CD4-positive, alpha-beta T cell (primary cell): ENCODE results near the gene KDM4B. TPM values are rescaled to one million over a fixed set of nuclear protein-coding genes. Genes with fewer than 3 reads are reported as not detected.
A peak's percentile ranks its signal among the peaks of the same experiment; 100 is the strongest.

Experiments
- ATAC-seq: fragments of 200-7000 bp; cut with Tn5 transposase; one replicate; pipeline ENCODE4 v1.10.0; 2022; ENCODE audit warnings: mild to moderate bottlenecking; ENCODE audit not compliant: poor library complexity
- CTCF ChIA-PET: fragments of 350-600 bp; sonication (Branson Sonifier 250); formaldehyde crosslinking; loops from one replicate; lab custom pipeline; 2021; ENCODE audit warnings: antibody characterized with exemption, inconsistent platforms; lab: Charles Lee
- POLR2A ChIA-PET: fragments of 350-600 bp; sonication (Branson Sonifier 250); formaldehyde crosslinking; loops from one replicate; lab custom pipeline; 2021; ENCODE audit warnings: antibody characterized with exemption, inconsistent platforms; lab: Charles Lee
- DNase-seq, 14 experiments: peaks; one replicate each; pipeline ENCODE4 v3.0.0-alpha.2; 2013 to 2020; ENCODE audit warnings: mixed read lengths in 2 of 14
- H3K27ac ChIP-seq, 2 donors: one replicate each; pipeline versions ENCODE4 v1.5.1 to v1.7.0; 2013; ENCODE audit warnings: low read length in 2 of 2, low read depth in 1 of 2, mild to moderate bottlenecking in 1 of 2
- H3K27me3 ChIP-seq, 2 experiments: 1 replicate in 1 of 2; 2 replicates in 1 of 2; pipeline versions ENCODE4 v1.6.1 to v1.7.0; 2013; ENCODE audit warnings: low read length in 2 of 2, control low read depth in 1 of 2, mild to moderate bottlenecking in 1 of 2, moderate library complexity in 1 of 2; ENCODE audit not compliant: insufficient read depth in 2 of 2, control insufficient read depth in 1 of 2
- H3K36me3 ChIP-seq: one replicate; pipeline ENCODE4 v1.6.1; 2013; ENCODE audit warnings: low read length, control low read depth; ENCODE audit not compliant: insufficient read depth
- H3K4me1 ChIP-seq: one replicate; pipeline ENCODE4 v1.6.1; 2013; ENCODE audit warnings: low read length, control low read depth; ENCODE audit not compliant: insufficient read depth
- H3K4me3 ChIP-seq: one replicate; pipeline ENCODE4 v1.5.1; 2013; ENCODE audit warnings: mild to moderate bottlenecking, low read length, moderate library complexity
- H3K9me3 ChIP-seq, 2 experiments: 1 replicate in 1 of 2; 2 replicates in 1 of 2; pipeline versions ENCODE4 v1.6.1 to v1.7.0; 2013; ENCODE audit warnings: low read length in 2 of 2, mild to moderate bottlenecking in 2 of 2, control low read depth in 1 of 2, moderate library complexity in 1 of 2; ENCODE audit not compliant: control insufficient read depth in 1 of 2, insufficient read depth in 1 of 2
- H3K27ac Mint-ChIP-seq: one replicate; pipeline ENCODE4 v1.8.0; 2020; ENCODE audit warnings: mixed read lengths
- H3K27me3 Mint-ChIP-seq: one replicate; pipeline ENCODE4 v1.8.0; 2021; ENCODE audit warnings: mixed read lengths
- H3K36me3 Mint-ChIP-seq: one replicate; pipeline ENCODE4 v1.8.0; 2021; ENCODE audit warnings: low read depth, mixed read lengths
- H3K4me1 Mint-ChIP-seq: one replicate; pipeline ENCODE4 v1.8.0; 2021; ENCODE audit warnings: low read depth, mixed read lengths
- H3K4me3 Mint-ChIP-seq: one replicate; pipeline ENCODE4 v1.8.0; 2020; ENCODE audit warnings: mild to moderate bottlenecking, mixed read lengths
- H3K9me3 Mint-ChIP-seq: one replicate; pipeline ENCODE4 v1.8.0; 2020; ENCODE audit warnings: mixed read lengths
- intact Hi-C, 2 experiments: fragments of 100-400 bp; cut with DNase I in 1 of 2; cut with micrococcal nuclease in 1 of 2; formaldehyde crosslinking; loops; one replicate each; pipeline versions ENCODE4 v1.15.1 to v1.9.0; 2023 to 2025; cut with DNase I, micrococcal nuclease
- total RNA-seq, 174 experiments: library from RNA in 2 of 174; stranded (reverse) in 2 of 174; gene quantifications; one replicate each; pipeline ENCODE4 v1.2.3 and lab custom pipeline; 2021 to 2026
- TF ChIP-seq, protein P1 (sequence below): fragments of 200-600 bp; IDR thresholded peaks from one replicate; pipeline ENCODE4 v1.8.0; 2022; ENCODE audit warnings: antibody characterized with exemption, mild to moderate bottlenecking

The KDM4B gene
- total RNA-seq, 2 experiments from 2014 or later: 41.8 to 42.5 TPM

DNA sequence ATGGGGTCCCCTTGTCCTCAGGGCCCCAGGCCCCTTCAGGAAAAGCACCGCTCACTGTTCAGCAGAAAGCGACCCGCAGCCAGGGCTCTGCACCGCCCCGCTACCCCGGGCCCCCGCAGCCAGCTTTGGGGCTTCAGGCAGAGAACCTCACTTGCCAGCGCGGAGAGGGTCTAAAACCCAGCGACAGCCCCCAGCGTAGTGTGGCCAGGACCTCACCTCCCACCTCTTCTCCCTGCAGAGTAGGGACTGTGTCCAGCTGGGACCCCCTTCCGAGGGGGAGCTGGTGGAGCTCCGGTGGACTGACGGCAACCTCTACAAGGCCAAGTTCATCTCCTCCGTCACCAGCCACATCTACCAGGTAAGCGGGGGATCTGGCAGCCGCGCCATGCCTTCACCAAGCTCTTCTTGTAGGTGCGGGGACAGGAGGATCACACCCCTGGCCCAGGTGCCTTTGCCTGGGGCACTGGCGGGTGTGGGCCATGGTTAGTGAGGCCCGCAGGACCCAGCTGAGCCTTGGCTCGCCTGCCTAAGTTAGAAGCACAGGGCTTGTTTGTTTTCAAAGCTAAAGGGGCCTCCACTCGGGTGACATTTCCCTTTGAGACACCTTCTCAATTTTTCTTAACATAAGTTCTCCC is 175.7 kb downstream of the KDM4B start:
- no peaks in the 10 kb centered on the region for H3K9me3 ChIP-seq
- Mint-ChIP-seq H3K36me3 (peaks cover 53% of the 10 kb centered on the region), H3K27me3 (no peaks in the 10 kb centered on the region), H3K9me3 (no peaks in the 10 kb centered on the region), H3K27ac (no peak overlapping the region), H3K4me3 (no peak overlapping the region), H3K4me1 (peaks cover 1% of the 10 kb centered on the region)
- H3K36me3 ChIP-seq: peaks cover 39% of the 10 kb centered on the region
- ChIA-PET CTCF (no interaction called here), POLR2A (no interaction called here)
- no peaks in the 10 kb centered on the region for H3K27me3 ChIP-seq
- peaks cover 6% of the 10 kb centered on the region for H3K4me1 ChIP-seq
- peak in 1 of 14 experiments; percentile 11 for DNase-seq
- TF ChIP-seq, protein P1, sequence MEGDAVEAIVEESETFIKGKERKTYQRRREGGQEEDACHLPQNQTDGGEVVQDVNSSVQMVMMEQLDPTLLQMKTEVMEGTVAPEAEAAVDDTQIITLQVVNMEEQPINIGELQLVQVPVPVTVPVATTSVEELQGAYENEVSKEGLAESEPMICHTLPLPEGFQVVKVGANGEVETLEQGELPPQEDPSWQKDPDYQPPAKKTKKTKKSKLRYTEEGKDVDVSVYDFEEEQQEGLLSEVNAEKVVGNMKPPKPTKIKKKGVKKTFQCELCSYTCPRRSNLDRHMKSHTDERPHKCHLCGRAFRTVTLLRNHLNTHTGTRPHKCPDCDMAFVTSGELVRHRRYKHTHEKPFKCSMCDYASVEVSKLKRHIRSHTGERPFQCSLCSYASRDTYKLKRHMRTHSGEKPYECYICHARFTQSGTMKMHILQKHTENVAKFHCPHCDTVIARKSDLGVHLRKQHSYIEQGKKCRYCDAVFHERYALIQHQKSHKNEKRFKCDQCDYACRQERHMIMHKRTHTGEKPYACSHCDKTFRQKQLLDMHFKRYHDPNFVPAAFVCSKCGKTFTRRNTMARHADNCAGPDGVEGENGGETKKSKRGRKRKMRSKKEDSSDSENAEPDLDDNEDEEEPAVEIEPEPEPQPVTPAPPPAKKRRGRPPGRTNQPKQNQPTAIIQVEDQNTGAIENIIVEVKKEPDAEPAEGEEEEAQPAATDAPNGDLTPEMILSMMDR: no peak
- intact Hi-C loops: no loop called here
- no peak overlapping the region for H3K4me3 ChIP-seq
- H3K27ac ChIP-seq: no peak overlapping the region
- ATAC-seq: no peak

DNA sequence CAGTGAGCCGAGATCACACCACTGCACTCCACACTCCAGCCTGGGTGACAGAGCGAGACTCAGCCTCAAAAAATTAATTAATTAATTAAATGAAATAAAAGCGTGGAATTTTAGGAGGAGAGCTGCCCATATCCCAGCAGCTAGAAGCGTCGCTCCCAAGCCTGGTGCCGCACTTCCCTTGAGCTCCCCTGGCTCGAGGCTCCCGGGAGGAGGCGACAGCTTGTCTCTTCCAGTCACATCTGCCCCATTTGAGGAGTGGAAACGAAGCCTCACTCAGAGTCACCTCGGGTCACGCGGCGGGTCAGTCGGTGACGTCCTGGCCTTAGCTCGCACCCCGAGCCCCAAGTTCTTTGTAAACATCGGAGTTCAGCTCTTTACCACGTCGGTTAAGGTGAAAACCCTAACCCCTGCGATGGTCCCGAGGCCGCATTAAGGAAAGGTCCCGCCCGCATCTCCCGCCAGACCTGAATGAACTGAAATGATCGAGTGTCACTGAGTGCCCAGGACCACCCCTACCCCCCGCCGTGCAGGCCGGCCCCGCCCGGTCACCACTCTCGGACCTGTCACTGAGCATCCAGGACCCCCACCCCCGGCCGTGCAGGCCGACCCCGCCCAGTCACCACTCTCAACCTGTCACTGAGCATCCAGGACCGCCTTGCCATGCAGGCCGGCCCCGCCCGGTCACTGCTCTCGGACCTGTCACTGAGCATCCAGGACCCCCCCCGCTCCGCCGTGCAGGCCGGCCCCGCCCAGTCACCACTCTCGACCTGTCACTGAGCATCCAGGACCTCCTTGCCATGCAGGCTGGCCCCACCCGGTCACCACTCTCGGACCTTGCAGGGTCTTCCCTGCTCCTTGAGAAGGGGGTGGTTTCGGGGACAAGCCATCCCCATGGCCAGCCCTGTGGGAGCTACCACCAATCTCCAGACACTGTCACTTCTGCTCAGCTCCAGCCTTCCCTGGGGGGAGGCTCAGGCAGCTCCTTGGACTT is 176.9 kb downstream of the KDM4B start:
- Histone ChIP-seq H3K27ac (no peak overlapping the region), H3K4me1 (no peaks in the 10 kb centered on the region), H3K27me3 (no peaks in the 10 kb centered on the region), H3K9me3 (peaks cover 0 to 4% of the 10 kb centered on the region in 2 experiments), H3K4me3 (no peak overlapping the region), H3K36me3 (peaks cover 44% of the 10 kb centered on the region)
- no peak overlapping the region for H3K4me3 Mint-ChIP-seq
- no peaks in the 10 kb centered on the region for H3K9me3 Mint-ChIP-seq
- intact Hi-C loops: no loop called here
- H3K27me3 Mint-ChIP-seq: no peaks in the 10 kb centered on the region
- DNase-seq: peak in 1 of 14 experiments; percentile 27
- ChIA-PET POLR2A (no interaction called here), CTCF (interaction anchor here (0.7 kb wide), 1 partner anchor 76 kb away, joined by 4 read pairs; no protein-coding TSS in a partner anchor)
- ATAC-seq: no peak
- TF ChIP-seq, protein P1: no peak
- H3K27ac Mint-ChIP-seq: no peak overlapping the region
- no peaks in the 10 kb centered on the region for H3K4me1 Mint-ChIP-seq
- peaks cover 47% of the 10 kb centered on the region for H3K36me3 Mint-ChIP-seq

DNA sequence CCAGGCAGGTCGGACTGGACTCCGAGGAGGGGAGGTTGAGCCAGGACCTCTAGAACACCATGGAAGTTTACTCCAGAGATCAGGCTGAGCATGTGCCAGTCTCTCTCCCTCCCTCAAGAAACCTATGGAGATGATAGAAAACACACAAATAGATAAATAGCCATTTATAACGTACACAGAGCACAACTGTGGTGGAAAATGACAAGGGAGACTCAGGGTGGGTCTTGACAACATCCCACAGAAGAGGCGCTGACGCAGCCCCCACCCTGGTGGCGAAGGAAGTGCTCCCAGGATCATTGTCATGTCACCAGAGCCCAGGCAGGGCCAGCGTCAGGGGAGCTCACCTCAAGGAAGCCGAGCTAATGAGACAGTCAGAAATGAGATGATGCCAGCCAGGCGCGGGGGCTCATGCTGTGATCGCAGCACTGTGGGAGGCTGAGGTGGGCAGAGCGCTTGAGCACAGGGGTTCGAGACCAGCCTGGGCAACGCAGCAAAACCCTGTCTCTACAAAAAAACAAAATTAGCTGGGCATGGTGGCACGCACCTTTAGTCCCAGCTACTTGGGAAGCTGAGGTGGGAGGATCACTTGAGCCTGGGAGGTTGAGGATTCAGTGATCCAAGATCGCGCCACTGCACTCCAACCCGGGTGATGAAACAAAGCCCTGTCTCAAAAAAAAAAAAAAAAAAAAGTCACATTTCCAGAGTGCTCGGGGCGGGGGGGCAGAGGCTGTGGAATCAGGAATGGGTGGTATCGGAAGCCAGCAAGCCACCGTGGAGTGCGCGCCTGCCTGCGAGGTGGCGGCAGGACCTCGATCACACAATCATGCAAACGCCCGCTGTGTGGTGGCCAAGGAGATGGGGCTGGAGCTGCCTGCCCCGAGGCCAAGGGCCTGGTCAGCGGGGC is 178.4 kb downstream of the KDM4B start:
- Histone ChIP-seq H3K27ac (no peak overlapping the region), H3K4me3 (no peak overlapping the region), H3K9me3 (peaks cover 0 to 4% of the 10 kb centered on the region in 2 experiments), H3K27me3 (no peaks in the 10 kb centered on the region), H3K4me1 (no peaks in the 10 kb centered on the region), H3K36me3 (peaks cover 40% of the 10 kb centered on the region)
- intact Hi-C loops: no loop called here
- Mint-ChIP-seq H3K4me3 (no peak overlapping the region), H3K9me3 (no peaks in the 10 kb centered on the region), H3K36me3 (peaks cover 47% of the 10 kb centered on the region), H3K4me1 (no peaks in the 10 kb centered on the region), H3K27me3 (no peaks in the 10 kb centered on the region), H3K27ac (no peak overlapping the region)
- ChIA-PET POLR2A (no interaction called here), CTCF (interaction anchor here (0.7 kb wide), 1 partner anchor 77 kb away, joined by 4 read pairs; no protein-coding TSS in a partner anchor)
- peak in 1 of 14 experiments; percentile 15 for DNase-seq
- TF ChIP-seq, protein P1: no peak
- ATAC-seq: no peak
